Femur (tissue), 1 donor: Measurements from ENCODE around the gene BMPER.

Experiments used
- DNase-seq: peaks from one replicate; pipeline ENCODE4 v3.0.0-alpha.2; 2017

Gene BMPER

DNA sequence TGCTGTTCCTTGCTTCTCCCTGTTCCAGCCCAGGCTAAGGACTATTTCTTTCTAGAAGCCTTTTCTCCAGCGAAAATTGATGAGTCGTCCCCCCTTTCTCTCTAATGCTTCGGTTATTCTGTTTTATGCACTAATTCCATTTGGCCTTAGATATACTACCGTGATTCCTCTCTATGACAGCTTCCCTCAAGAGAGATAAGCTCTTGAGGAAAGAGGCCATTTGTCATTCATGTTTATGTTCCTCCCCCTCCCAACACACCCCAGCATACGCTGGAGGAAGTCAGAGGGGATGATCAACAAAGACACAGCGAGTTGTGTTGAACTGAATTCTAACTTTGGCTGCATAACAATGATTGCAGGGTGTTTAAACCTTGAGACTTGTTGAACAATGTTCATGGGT is 198.8 kb downstream of the BMPER start:
- no peak for DNase-seq

DNA sequence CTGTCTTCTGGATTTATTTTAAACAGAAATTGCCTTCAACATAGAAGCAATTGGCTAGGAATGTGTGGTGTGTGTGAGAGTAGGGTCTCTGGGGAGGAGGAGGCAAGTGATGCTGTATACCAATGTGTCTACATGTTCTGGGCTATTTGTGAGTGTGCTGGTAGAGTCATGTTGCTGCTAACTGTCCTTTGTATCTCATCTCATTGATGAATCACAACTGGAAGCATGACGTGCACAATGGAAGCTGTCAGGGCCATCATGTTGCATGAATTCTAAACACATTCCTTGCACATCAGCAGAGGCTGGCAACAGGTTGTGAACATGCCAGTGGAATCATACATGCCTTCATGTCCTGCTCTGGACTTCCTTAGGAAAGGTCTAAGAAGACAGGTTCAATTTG is 199.7 kb downstream of the BMPER start:
- DNase-seq: no peak

DNA sequence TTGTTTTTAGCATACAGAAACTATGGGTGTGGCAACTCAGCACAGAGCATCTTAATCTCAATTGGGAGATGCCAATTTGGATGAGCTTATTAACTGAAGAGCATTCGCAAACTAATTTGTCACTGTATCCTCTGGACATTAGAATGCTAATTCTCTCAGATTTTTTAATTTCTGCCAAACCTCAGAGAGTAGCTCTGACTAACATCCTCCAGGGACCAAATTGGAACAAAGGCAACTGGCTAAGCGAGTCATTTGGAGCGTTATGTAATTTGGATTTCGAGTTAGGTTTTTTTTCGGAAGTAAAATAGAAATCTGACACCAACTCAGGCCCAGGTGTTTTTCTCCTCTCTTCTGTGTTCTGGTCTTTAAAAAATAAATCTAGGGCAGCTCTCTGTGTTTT is 201.9 kb downstream of the BMPER start:
- peak; percentile 57 for DNase-seq

DNA sequence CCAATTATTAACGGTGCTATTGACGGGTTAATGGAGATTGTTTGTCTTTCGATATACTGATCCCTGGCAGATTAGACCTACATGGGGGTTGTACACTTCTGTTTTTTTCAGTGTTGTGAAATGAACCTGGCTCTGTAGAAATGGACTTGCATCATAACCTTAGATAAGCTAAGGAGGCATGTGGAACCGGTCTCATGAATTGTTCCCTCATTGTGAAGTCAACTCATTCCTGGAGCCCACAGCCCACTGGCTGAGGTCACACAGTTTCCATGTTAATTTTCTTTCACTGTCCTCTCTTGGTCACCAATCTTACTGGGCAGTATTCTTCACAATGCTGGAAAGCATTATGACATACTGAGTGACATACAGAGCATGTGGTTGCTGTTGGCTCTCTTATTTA is 202.8 kb downstream of the BMPER start:
- no peak for DNase-seq

DNA sequence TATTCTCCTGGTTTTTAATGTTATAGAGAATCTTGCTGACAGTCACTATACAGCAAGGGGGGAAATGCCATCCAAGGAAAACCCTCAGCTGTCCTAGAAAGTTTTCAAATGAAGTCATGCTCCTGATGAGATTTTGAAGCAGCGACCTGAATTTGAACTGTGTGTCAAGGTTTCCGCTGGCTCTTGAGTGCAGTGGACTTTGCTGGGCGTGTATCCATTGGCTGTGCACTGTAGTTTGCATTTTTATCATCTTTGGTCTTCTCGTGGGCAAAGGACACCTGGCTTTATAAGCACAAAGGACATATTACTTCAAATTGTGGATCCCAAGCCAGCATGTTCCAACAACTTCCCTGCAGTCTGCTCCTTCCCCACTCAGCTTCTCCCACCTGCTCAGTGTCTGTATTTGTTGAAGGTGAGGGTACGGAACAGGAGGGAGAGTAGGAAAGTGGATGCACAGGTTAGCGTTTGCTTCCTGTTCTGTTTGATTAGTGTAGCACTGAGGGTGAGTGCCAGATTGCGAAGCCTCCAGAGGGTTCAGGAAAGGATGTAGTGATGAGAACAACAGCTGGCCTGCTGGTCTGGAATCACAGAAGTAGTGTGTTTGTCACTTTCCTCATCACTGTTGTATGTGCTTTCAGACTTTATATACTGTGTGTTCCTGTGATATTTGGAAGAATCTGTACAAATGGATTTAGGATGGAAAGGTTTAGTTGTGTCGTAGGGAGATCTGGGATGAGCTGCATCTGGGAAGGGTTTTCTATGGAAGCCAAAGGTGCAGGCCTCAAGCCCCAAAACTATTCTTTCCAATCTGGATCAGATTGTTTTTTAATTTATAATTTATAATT is 204.8 kb downstream of the BMPER start:
- DNase-seq: peak; percentile 80

DNA sequence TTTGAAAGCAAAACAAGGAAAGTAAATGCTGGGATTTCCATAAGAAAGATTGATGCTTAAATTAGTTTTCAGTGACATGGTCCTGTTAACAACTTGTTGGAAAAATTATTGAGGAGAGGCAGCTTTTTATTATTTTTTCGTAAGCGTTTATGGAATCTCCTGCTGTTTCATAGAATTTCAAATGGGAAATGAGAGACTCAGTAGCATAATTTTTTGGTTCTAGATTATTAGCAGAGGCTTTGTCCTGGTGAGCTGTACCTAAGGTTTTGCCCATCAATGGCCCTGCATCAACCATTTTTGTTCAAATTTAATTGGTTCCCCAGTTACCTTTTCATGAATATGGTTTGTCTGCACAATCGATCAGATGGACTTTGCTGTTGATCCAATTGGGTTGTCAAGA is 205.7 kb downstream of the BMPER start:
- DNase-seq: no peak

DNA sequence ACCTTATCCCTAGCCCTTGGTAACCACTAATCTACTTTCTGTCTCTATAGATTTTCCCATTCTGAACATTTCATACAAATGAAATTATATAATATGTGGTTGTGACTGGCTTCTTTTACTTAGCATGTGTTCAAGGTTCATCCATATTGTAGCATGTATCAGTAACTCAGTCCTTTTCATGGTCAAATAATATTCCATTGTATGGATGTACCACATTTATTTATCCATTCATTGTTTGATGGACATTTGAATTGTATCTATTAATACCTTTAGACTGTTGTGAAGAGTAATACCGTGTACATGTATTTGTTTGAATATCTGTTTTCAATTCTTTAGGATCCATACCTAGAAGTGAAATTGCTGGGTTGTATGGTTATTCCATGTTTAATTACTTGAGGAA is 210.2 kb downstream of the BMPER start:
- no peak for DNase-seq

DNA sequence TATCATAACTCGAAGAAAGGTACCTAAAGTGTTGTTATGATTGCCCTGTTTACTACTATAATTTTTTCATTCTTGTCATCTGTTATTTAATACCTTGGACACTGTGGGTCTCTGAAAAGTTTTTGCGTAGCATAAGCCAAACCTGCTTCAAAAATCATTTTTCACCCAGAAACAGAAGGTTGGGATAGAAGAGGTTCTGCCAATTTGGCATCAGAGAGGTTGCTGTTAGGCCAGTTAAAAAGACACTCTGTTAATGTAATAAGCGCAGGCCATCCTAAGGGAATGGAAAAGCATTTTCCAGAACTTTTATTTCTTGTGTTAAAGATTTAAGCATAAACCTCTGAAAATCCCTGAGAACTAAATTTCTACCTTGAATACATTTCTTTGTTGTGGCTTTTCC is 212.2 kb downstream of the BMPER start:
- DNase-seq: peak; percentile 45

DNA sequence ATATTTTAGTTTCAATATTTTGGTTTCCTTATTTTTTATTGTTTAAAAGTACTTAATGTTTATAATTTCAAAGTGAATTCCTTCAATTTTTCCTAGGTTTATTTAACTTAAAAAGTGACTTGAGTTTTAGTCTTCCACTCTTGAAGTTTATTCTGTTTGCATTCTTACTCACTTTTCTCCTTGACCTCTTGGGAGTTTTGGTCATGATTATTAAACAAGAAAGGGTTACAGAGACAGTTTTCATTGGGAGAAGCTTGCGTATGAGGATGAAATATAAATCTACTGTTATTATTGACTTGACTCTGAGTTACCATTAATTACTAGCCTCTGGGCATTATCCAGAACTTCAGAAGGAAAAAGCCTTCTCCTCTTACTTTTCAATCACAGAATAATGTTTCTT is 216.0 kb downstream of the BMPER start:
- DNase-seq: no peak

DNA sequence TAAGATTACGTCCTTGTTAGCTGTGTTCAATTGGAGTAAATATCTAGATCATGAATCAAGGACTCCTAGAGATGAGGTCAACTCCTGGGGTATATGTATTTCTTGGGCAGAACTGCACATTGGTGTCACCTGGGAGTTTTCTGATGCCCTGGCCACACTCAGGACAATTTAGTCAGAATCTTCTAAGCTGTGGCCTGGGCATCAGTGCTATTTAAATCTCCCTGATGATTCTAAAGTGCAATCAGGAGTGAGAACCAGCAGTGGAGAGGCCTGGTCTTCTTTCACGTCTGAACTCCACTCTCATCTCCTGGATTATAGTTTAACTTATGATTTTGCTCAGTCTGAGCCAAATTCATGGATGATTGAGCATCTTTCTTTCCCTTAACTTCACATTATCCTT is 218.0 kb downstream of the BMPER start:
- no peak for DNase-seq

DNA sequence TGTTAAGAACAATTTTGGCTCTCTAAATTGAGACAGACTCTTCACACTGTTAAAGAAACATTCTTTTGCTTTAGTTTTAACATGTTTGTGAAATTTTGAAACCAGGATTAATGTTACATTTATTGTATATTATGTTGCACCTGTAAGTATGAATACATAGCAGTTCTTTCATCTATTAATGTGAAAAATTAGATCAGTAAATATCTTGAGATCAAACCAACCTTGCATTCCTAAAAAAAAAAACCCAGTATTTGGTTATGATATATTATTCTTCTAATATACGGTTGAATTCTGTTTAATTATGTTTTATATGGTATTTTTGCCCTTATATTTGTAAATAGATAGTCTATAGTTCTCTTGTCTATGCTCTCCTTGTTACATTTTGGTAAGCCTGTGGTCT is 219.4 kb downstream of the BMPER start:
- DNase-seq: no peak

DNA sequence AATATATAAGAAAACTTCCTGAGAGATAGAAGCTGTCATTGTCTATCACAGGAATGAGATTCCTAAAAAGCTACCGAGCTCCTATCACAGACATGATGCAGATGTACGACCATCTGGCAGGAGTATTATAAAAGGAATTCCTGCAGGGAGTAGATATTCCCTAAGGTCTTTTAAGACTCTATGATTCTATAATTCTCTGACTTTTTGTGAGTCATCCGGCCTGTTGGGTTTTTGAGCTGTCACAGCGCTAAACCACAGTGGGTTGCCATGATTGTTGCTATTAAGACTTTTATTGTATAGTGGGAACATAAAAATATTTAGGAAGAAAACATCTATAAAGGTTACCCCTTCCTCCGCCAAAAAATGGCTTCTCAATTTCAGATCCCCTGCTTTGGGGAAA is 223.4 kb downstream of the BMPER start:
- DNase-seq: no peak

DNA sequence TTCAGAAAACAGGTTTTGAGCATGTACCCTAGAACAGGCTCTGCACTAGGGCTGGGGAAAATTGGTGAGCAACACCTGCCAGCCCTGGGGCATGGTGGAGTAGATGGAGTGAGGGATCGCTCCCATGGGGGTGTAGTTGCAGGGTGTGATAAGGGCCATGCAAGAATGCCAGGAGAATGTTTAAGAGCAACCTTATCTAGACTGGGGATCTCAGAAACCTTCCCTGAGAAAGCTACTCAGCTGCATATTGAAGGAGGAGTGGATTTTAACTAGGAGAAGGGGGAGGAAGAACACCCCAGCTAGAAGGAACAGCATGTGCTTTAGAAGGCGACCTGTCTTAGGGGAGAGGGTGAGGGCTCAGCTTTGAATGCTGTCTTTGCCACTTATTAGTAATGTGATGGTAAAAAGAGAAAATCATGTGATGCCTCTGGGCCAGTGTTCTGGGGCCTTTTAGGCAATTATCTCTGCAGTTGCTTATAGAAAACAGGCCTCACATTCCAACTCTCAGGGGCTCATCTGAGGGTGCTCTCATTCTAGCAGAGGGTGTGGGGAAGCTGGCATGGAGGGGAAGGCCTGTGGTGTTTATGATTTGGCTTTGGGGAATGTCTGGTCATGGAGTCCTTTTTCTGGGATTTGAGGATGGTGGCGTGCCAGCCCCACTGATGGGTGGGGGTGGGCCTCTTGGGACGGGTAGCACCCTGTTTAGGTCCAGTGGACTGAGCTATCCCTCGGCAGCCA is 225.4 kb downstream of the BMPER start:
- no peak for DNase-seq

DNA sequence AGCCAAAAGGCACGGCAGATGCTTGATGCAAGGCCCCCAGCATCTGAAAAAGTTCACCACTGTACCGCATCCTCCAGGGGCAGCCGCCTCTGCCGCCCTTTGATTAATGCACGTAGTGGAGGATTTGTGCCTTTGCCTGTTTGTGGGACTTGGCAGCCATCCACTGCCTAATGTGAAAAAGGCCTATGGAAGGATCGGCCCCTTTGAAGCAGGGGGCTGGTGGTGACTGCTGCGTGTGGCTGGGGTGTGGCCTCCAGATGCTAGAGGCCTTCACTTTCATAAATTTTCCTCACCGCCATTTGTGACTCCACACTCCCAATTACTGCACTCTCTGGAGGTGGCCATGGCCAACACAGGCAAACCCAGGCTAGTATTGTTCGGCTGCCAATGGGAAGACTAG is 226.0 kb downstream of the BMPER start:
- DNase-seq: no peak

DNA sequence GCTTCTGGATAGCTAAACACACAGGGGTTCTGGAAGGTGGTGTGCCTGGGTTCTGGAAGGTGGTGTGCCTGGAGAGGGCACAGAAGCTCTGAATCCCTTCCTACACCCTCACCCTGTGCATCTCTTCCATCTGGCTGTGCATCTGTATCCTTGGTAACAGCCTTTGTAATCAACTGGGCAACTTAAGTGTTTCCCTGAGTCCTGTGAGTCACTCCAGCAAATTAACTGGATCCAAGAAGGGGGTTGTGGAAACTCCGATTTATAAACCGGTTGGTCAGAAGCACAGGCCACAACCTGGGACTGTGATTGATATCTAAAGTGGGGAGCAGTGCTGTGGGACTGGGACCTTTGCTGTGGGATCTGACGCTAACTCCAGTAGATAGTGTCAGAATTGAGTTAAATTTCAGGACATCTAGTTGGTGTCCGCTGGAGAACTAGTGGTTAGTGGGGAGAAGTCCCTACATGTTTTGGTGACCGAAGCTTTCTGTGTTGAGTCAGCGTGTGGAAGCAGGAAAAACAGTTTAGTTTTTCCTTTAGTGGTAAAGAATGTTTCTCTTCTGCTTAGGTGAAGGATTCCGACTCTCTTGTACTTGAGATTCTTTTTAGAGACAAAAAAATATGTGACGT is 228.1 kb downstream of the BMPER start:
- no peak for DNase-seq

DNA sequence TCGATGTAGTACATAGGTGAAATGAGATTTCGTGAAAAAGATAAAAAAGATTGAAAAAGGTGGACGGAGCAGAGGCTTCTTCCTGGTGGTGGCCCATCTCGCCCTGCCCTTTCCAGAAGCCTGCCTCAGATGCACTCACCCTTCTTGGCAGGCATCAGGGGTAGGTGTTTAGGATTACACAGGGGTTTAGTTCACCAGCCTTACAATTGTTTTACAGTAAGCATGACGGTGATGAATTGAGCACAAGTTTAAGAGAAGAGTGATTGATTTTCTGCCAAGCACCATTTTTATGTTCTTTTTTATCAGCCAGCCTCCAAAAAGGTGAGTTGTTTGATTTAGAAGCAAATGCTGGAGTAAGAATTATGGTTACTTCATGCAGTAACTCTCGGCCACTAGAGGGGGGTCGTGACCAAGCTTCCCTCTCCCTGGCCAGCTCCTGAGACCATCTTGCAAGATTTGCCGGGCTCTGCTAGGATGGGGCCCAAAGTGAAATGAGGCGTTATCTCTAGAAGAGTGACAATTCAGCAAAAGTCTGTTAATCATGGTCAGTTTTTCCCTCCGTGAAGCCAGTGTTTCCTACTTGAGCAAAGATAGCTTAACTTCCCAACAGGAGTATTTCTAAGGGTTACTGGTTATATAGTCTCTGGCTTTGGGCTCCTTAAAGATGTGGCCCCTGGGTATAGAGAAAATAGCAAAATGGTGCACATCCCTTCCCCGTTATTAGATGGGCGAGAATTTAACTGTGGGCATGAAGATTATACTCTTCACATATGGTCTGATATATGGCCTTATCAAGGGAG is 228.8 kb downstream of the BMPER start:
- peak; percentile 85 for DNase-seq

DNA sequence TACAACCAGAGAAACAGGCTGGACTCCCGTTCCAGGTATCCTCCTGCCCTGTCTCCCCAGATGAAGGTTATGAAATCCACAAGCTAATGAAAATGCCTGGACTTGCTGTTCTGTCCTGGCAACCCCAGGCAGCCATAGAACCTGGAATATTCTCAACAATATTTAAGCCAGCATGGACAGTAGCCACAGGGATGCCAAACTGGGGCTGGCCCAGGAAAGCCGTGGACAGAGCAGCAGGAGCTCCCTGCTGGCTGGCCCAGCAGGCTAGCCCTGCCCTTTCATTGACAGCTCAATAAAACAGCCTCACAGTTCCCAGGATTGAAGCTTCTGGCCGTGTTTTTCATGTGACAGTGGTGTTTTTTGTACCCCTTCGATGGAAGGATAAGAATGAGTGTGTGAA is 230.6 kb downstream of the BMPER start:
- DNase-seq: no peak

DNA sequence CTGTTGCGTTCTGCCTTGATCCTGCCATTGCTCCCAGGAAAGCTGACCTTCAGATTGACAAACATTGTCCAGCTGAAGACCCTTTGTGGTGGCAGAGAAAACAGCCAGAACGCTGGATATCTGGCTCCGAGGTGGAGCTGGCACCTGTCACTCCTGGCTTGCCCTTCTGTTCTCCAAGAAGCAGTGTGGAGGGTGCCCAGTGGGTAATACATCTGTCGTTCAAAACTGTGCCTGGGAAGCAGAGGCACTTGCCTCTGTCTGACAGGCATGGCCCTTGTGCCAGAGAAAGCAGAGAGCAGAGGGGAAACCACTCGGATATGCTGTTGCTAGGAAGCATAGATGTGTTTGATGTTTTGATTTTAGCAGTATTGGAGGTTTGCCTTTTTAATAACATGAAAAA is 231.4 kb downstream of the BMPER start:
- DNase-seq: no peak

DNA sequence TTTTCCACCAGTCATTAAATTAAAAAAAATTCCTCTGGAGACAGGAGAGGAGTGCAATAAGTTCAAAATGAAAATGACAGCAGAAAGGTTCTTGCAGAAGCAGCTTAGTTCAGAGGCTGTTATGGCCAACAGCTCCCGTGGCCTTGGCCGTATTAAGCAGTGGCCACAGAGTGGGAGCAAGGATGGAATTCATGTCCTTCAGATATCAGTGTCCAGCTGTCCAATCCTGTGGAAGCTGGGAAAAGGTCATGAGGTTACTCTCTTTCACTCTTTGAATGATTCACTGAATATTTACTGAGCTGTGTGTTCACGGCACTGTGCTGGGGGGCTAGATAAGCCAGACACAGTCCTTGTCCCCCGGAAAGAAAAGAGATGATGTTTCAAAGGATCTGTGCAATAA is 231.8 kb downstream of the BMPER start:
- no peak for DNase-seq

DNA sequence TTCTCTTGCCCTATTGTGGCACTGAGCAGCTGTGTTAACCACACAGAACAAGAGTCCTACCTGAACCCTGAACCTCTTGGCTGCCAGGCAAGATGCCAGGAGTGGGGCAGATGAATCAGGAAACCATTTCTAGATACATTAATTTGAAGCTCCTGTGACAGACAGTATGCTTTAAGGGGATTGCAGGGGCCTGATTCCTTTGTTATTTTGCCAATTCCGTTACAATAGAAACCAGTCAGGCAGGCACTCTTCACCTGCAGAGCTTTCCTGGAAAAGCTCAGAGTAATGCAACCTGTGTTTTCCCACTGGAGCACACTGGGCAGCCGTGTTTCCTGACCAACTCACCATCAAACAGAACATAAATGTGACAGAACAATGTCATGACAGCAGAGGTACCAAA is 233.1 kb downstream of the BMPER start:
- DNase-seq: no peak

DNA sequence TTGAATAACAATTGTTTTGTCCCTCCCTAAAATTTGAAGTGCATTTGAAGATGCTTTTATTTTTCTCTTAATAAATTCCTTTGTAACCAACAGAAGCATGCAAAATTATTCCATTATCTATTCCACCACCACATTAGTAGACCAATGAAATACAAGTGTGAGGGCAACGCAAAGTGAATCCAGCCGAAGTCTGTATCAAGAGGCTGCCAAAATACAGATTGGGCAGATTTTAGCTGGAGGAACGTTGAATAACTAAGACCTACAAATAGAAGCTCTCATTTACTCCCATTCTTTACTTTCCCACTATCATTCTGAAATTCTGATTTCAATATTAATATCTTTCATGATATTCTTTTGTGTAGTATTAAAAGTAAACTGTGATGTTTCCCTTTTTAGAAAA is 233.7 kb downstream of the BMPER start:
- no peak for DNase-seq

DNA sequence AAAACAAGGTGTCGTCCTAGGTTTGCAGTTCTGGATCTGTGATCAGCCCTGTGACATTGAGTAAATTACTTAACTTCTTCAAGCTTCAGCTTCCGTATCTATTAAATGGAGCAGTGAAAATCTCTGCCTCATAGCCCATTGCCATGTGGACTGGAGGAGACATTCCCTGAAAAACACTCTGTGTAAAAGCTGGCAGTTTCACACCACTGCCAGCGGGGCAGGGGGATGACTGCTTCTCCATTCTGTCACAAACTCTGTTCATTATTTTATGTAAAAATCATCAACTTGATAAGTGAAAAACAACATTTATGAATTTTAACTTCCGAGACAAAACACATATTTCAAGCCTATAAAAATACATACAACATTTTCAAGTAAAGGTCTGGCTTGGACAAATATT is 234.7 kb downstream of the BMPER start:
- DNase-seq: no peak

DNA sequence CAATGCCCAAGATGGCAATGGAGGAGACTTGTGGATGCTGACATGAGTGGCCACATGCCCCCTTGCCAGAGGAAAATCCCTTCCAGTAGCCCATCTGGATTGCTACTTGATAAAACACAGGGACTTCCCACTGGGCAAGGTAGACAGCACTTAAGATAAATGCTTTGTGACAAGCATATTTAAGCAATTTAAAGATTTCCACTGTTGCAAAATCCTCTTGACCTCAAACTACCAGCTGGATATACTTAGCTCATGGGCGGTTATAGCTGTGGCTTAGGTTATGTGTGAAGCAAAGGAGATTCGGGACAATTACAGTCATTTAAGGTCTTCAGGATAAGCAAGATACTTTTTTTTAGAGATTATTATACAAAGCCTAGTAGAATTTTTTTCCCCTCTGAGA is 238.1 kb downstream of the BMPER start:
- no peak for DNase-seq
